H9 (cell line): ENCODE results near the gene CR1. TPM values are rescaled to one million over a fixed set of nuclear protein-coding genes. Genes with fewer than 3 reads are reported as not detected.

Experiments
- DNase-seq: peaks from one replicate; pipeline ENCODE4 v3.0.0-alpha.2; 2017
- H2AFZ ChIP-seq: one replicate; pipeline ENCODE4 v1.6.1; 2013; ENCODE audit warnings: mild to moderate bottlenecking, low read length, control low read depth, moderate library complexity
- H2AK5ac ChIP-seq: 2 replicates; pipeline ENCODE4 v1.6.1; 2013; ENCODE audit warnings: low read length, control low read depth, mixed read lengths; ENCODE audit not compliant: insufficient read length
- H2BK120ac ChIP-seq: one replicate; pipeline ENCODE4 v1.6.1; 2013; ENCODE audit warnings: low read depth, mild to moderate bottlenecking, low read length, control low read depth, inconsistent platforms; ENCODE audit not compliant: poor library complexity, severe bottlenecking
- H2BK12ac ChIP-seq: 2 replicates; pipeline ENCODE4 v1.6.1; 2013; ENCODE audit warnings: low read length, control low read depth, mixed read lengths, low read depth; ENCODE audit not compliant: insufficient read length
- H2BK15ac ChIP-seq: 2 replicates; pipeline ENCODE4 v1.6.1; 2013; ENCODE audit warnings: low read depth, low read length, control low read depth
- H2BK20ac ChIP-seq: one replicate; pipeline ENCODE4 v1.6.1; 2013; ENCODE audit warnings: low read depth, mild to moderate bottlenecking, low read length, control low read depth, inconsistent platforms; ENCODE audit not compliant: poor library complexity, severe bottlenecking
- H2BK5ac ChIP-seq: 2 replicates; pipeline ENCODE4 v1.6.1; 2013; ENCODE audit warnings: low read length, control low read depth, mixed read lengths; ENCODE audit not compliant: insufficient read length
- H3K14ac ChIP-seq: 2 replicates; pipeline ENCODE4 v1.6.1; 2013; ENCODE audit warnings: low read length, control low read depth; ENCODE audit not compliant: insufficient read depth
- H3K18ac ChIP-seq: 2 replicates; pipeline ENCODE4 v1.6.1; 2013; ENCODE audit warnings: low read depth, mild to moderate bottlenecking, mixed read lengths, low read length, control low read depth; ENCODE audit not compliant: insufficient read length
- H3K23ac ChIP-seq: 2 replicates; pipeline ENCODE4 v1.6.1; 2013; ENCODE audit warnings: low read length, control low read depth, mixed read lengths, low read depth; ENCODE audit not compliant: insufficient read length
- H3K23me2 ChIP-seq: 2 replicates; pipeline ENCODE4 v1.6.1; 2013; ENCODE audit warnings: low read depth, mild to moderate bottlenecking, mixed read lengths, low read length, control low read depth; ENCODE audit not compliant: insufficient read length, poor library complexity, severe bottlenecking
- H3K27ac ChIP-seq: 2 replicates; pipeline ENCODE4 v1.5.1; 2013; ENCODE audit warnings: low read length, control low read depth, mixed read lengths, low read depth; ENCODE audit not compliant: insufficient read length
- H3K27me3 ChIP-seq: 2 replicates; pipeline ENCODE4 v1.6.1; 2013; ENCODE audit warnings: low read length, control low read depth, inconsistent platforms; ENCODE audit not compliant: insufficient read depth
- H3K4ac ChIP-seq: 2 replicates; pipeline ENCODE4 v1.6.1; 2013; ENCODE audit warnings: low read depth, mild to moderate bottlenecking, control low read depth, inconsistent platforms, low read length, moderate library complexity
- H3K4me1 ChIP-seq: 2 replicates; pipeline ENCODE4 v1.6.1; 2013; ENCODE audit warnings: low read length, control low read depth, inconsistent platforms; ENCODE audit not compliant: insufficient read depth
- H3K4me2 ChIP-seq: 2 replicates; pipeline ENCODE4 v1.6.1; 2013; ENCODE audit warnings: low read length, control low read depth, mixed read lengths; ENCODE audit not compliant: insufficient read length, insufficient read depth
- H3K56ac ChIP-seq: 2 replicates; pipeline ENCODE4 v1.6.1; 2013; ENCODE audit warnings: low read depth, mild to moderate bottlenecking, mixed read lengths, low read length, control low read depth; ENCODE audit not compliant: insufficient read length
- H3K79me1 ChIP-seq: 2 replicates; pipeline ENCODE4 v1.6.1; 2013; ENCODE audit warnings: low read depth, mild to moderate bottlenecking, moderate library complexity, low read length, control low read depth, inconsistent platforms; ENCODE audit not compliant: insufficient read depth, poor library complexity, severe bottlenecking
- H3K79me2 ChIP-seq: 2 replicates; pipeline ENCODE4 v1.6.1; 2013; ENCODE audit warnings: low read length, control low read depth, inconsistent platforms; ENCODE audit not compliant: insufficient read depth
- H3K9ac ChIP-seq: 2 replicates; pipeline ENCODE4 v1.6.1; 2013; ENCODE audit warnings: low read length, control low read depth, mixed read lengths; ENCODE audit not compliant: insufficient read length; ENCODE audit errors: extremely low read depth
- H3K9me3 ChIP-seq: one replicate; pipeline ENCODE4 v1.6.1; 2013; ENCODE audit warnings: low read depth, low read length, inconsistent platforms; ENCODE audit not compliant: control insufficient read depth
- H3T11ph ChIP-seq: one replicate; pipeline ENCODE4 v1.6.1; 2013; ENCODE audit warnings: mild to moderate bottlenecking, low read length, control low read depth, inconsistent platforms
- H4K20me1 ChIP-seq: one replicate; pipeline ENCODE4 v1.6.1; 2013; ENCODE audit not compliant: control insufficient read depth, insufficient read length, insufficient read depth
- H4K5ac ChIP-seq: 2 replicates; pipeline ENCODE4 v1.6.1; 2013; ENCODE audit warnings: low read depth, mild to moderate bottlenecking, mixed read lengths, low read length, control low read depth; ENCODE audit not compliant: insufficient read length
- H4K8ac ChIP-seq: replicated peaks from 2 replicates; pipeline ENCODE4 v1.6.1; 2013; ENCODE audit warnings: low read length, control low read depth, mixed read lengths, low read depth; ENCODE audit not compliant: insufficient read length
- H4K91ac ChIP-seq: 2 replicates; pipeline ENCODE4 v1.6.1; 2013; ENCODE audit warnings: low read depth, mild to moderate bottlenecking, moderate library complexity, mixed read lengths, low read length, control low read depth; ENCODE audit not compliant: insufficient read length
- H3K27ac Mint-ChIP-seq, 3 experiments: 2 replicates in 2 of 3; 3 replicates in 1 of 3; pipeline ENCODE4 v1.8.0; 2020 to 2021; ENCODE audit warnings: mixed read lengths in 3 of 3, mild to moderate bottlenecking in 1 of 3, moderate library complexity in 1 of 3
- H3K27me3 Mint-ChIP-seq: 2 replicates; pipeline ENCODE4 v1.8.0; 2021; ENCODE audit warnings: low read depth, mild to moderate bottlenecking, moderate library complexity, mixed read lengths
- H3K36me3 Mint-ChIP-seq, 3 experiments: 2 replicates in 2 of 3; 3 replicates in 1 of 3; pipeline ENCODE4 v1.8.0; 2020 to 2021; ENCODE audit warnings: low read depth in 3 of 3, mixed read lengths in 3 of 3; ENCODE audit not compliant: insufficient read depth in 1 of 3
- H3K4me1 Mint-ChIP-seq, 2 experiments: 2 replicates each; pipeline ENCODE4 v1.8.0; 2020; ENCODE audit warnings: mixed read lengths in 2 of 2
- H3K4me3 Mint-ChIP-seq, 2 experiments: 2 replicates in 1 of 2; 3 replicates in 1 of 2; pipeline ENCODE4 v1.8.0; 2020 to 2021; ENCODE audit warnings: mild to moderate bottlenecking in 2 of 2, mixed read lengths in 2 of 2, moderate library complexity in 1 of 2
- H3K9me3 Mint-ChIP-seq, 2 experiments: 2 replicates in 1 of 2; 3 replicates in 1 of 2; pipeline ENCODE4 v1.8.0; 2020; ENCODE audit warnings: mild to moderate bottlenecking in 2 of 2, mixed read lengths in 2 of 2, moderate library complexity in 1 of 2
- CTCF ChIP-seq: fragments of 200-600 bp; sonication (generic); conservative IDR thresholded peaks from 3 replicates; pipeline ENCODE4 v1.8.0; 2021; ENCODE audit warnings: antibody characterized with exemption, mild to moderate bottlenecking
- WGBS: extraction: QIAGEN DNeasy Blood & Tissue Kit; methylation state at CpG from one replicate; pipeline ENCODE4 v1.1.7; 2013; ENCODE audit warnings: missing lambda C conversion rate, low lambda C conversion rate, mixed read lengths; ENCODE audit not compliant: insufficient read length; ENCODE audit errors: extremely low coverage; 5-methylcytosine and 5-hydroxymethylcytosine counted together
- total RNA-seq: library from RNA; stranded (reverse); gene quantifications from 2 replicates; pipeline ENCODE4 v1.2.1, GENCODE V29; 2021

The CR1 gene
- total RNA-seq, 1 experiment from 2014 or later: 0.04 TPM

DNA sequence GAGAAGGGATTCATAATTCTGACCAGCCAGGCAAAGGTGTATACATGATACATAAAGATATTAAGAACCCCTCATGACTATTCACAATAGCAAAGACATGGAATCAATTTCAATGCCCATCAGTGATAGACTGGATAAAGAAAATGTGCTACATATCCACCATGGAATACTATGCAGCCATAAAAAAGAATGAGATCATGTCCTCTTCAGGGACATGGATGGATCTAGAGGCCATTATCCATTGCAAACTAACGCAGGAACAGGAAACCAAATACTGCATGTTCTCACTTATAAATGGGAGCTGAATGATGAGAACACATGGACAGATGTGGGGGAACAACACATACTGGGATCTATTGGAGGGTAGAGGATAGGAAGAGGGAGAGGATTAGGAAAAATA is 170.4 kb downstream of the CR1 start:
- TF ChIP-seq CTCF: no peak
- no peak overlapping the region for H3K4me2 ChIP-seq
- H2BK20ac ChIP-seq: no peak overlapping the region
- H3K27me3 ChIP-seq: peaks cover 3% of the 10 kb centered on the region; the same call in 1 of the 2 replicates
- H2BK15ac ChIP-seq: no peak overlapping the region
- no peaks in the 10 kb centered on the region for H3K79me1 ChIP-seq
- H2BK12ac ChIP-seq: no peak overlapping the region
- H3K4ac ChIP-seq: no peak overlapping the region
- no peak overlapping the region for H3T11ph ChIP-seq
- peaks cover 12% of the 10 kb centered on the region for H3K9me3 ChIP-seq
- no peak overlapping the region for H2BK120ac ChIP-seq
- no peak overlapping the region for H3K9ac ChIP-seq
- DNase-seq: no peak
- no peak overlapping the region for H3K14ac ChIP-seq
- no CpG with 5 or more reads among the region's 1 CpG for WGBS
- no peak overlapping the region for H3K27ac ChIP-seq
- Mint-ChIP-seq H3K27ac (no peak overlapping the region), H3K4me1 (peaks cover 4 to 5% of the 10 kb centered on the region in 2 experiments; a peak in 3 of 4 replicates), H3K36me3 (peaks cover 12 to 37% (median 24%) of the 10 kb centered on the region in 3 experiments), H3K27me3 (no peaks in the 10 kb centered on the region; the same call in none of the 2 replicates), H3K9me3 (peaks cover 34 to 44% of the 10 kb centered on the region in 2 experiments), H3K4me3 (no peak overlapping the region)
- no peak overlapping the region for H4K5ac ChIP-seq
- H2AK5ac ChIP-seq: no peak overlapping the region
- H4K91ac ChIP-seq: no peak overlapping the region
- H2AFZ ChIP-seq: no peak overlapping the region
- H3K23me2 ChIP-seq: peaks cover 5% of the 10 kb centered on the region
- no peak overlapping the region for H3K18ac ChIP-seq
- H3K23ac ChIP-seq: no peak overlapping the region
- peaks cover 2% of the 10 kb centered on the region; the same call in 1 of the 2 replicates for H3K4me1 ChIP-seq
- no peak overlapping the region for H4K8ac ChIP-seq
- no peak overlapping the region for H2BK5ac ChIP-seq
- no peaks in the 10 kb centered on the region for H3K79me2 ChIP-seq
- H3K56ac ChIP-seq: no peak overlapping the region
- H4K20me1 ChIP-seq: no peaks in the 10 kb centered on the region
